ENCODE results near the gene HAUS2.

Gene HAUS2

GRCh38 chr15:42548249-42549031 lies at the start of gene HAUS2, which contains the start of gene LRRC57:
HAUS2 (plus strand) TSS chr15:42548838; CDS start chr15:42548873, 35 bp downstream.
LRRC57 (minus strand) TSS chr15:42548793; CDS start chr15:42548434, 359 bp downstream.
- Mint-ChIP-seq H3K27ac (peak within 1 kb of the TSS; percentile 90 to 97 (median 92)), H3K27me3 (ENCODE audit: low read depth) (no peaks in the 10 kb centered on the region), H3K9me3 (no peaks in the 10 kb centered on the region), H3K4me3 (peak within 1 kb of the TSS; percentile 92 to 97 (median 95)), H3K4me1 (peaks cover 31% of the 10 kb centered on the region), H3K36me3 (ENCODE audit: low read depth) (peaks cover 19% of the 10 kb centered on the region)
- TF ChIP-seq CTCF (IDR thresholded peaks at IDR 0.05; ENCODE audit: unreplicated experiment in 3 of 3), result no peak

GRCh38 chr15:42499858-42500609 lies 48.6 kb upstream of the HAUS2 start:
- Mint-ChIP-seq H3K4me1 (peaks cover 24% of the 10 kb centered on the region), H3K4me3 (no peak overlapping the region), H3K36me3 (ENCODE audit: low read depth) (no peaks in the 10 kb centered on the region), H3K27me3 (ENCODE audit: low read depth) (no peaks in the 10 kb centered on the region), H3K27ac (no peak overlapping the region), H3K9me3 (no peaks in the 10 kb centered on the region)
- no peak for TF ChIP-seq CTCF (IDR thresholded peaks at IDR 0.05; ENCODE audit: unreplicated experiment in 3 of 3)

GRCh38 chr15:42502477-42502876 lies 46.2 kb upstream of the HAUS2 start:
- no peaks in the 10 kb centered on the region for H3K36me3 Mint-ChIP-seq (ENCODE audit: low read depth)
- TF ChIP-seq CTCF (IDR thresholded peaks at IDR 0.05; ENCODE audit: unreplicated experiment in 3 of 3), result no peak
- H3K4me1 Mint-ChIP-seq, result peaks cover 5% of the 10 kb centered on the region
- no peaks in the 10 kb centered on the region for H3K27me3 Mint-ChIP-seq (ENCODE audit: low read depth)
- no peak overlapping the region for H3K27ac Mint-ChIP-seq
- H3K9me3 Mint-ChIP-seq, result no peaks in the 10 kb centered on the region
- no peak overlapping the region for H3K4me3 Mint-ChIP-seq

GRCh38 chr15:42503825-42504224 lies 44.8 kb upstream of the HAUS2 start:
- H3K9me3 Mint-ChIP-seq, result no peaks in the 10 kb centered on the region

GRCh38 chr15:42504631-42505030 lies 44.0 kb upstream of the HAUS2 start:
- Mint-ChIP-seq H3K9me3 (no peaks in the 10 kb centered on the region), H3K36me3 (ENCODE audit: low read depth) (peaks cover 3% of the 10 kb centered on the region), H3K4me1 (peaks cover 12% of the 10 kb centered on the region), H3K27ac (no peak overlapping the region), H3K4me3 (no peak overlapping the region), H3K27me3 (ENCODE audit: low read depth) (no peaks in the 10 kb centered on the region)
- no peak for TF ChIP-seq CTCF (IDR thresholded peaks at IDR 0.05; ENCODE audit: unreplicated experiment in 3 of 3)

More at GRCh38 chr15:42503825-42504224, 44.8 kb upstream of the HAUS2 start:
- Mint-ChIP-seq H3K4me3 (no peak overlapping the region), H3K36me3 (ENCODE audit: low read depth) (peaks cover 1% of the 10 kb centered on the region), H3K27me3 (ENCODE audit: low read depth) (no peaks in the 10 kb centered on the region), H3K4me1 (peaks cover 12% of the 10 kb centered on the region), H3K27ac (no peak overlapping the region)
- no peak for TF ChIP-seq CTCF (IDR thresholded peaks at IDR 0.05; ENCODE audit: unreplicated experiment in 3 of 3)

Measured in nephron (organoid).